Stomach (tissue), 9 donors: Measurements from ENCODE around the gene DNAH17. TPM values are rescaled to one million over a fixed set of nuclear protein-coding genes. Genes with fewer than 3 reads are reported as not detected.

Source experiments
- DNase-seq, 2 donors: peaks; one replicate each; pipeline versions ENCODE4 v3.0.0 to v3.0.0-alpha.2; 2013 to 2019
- H3K27ac ChIP-seq, 5 donors: fragments of 200-600 bp in 4 of 5; sonication (generic) in 4 of 5; one replicate each; pipeline ENCODE4 v1.5.1; 2013 to 2019; ENCODE audit warnings: mild to moderate bottlenecking in 1 of 5, moderate library complexity in 1 of 5
- H3K27me3 ChIP-seq, 3 donors: fragments of 200-600 bp; sonication (generic); one replicate each; pipeline ENCODE4 v1.5.1; 2017 to 2019; ENCODE audit warnings: mixed run types in 1 of 3
- H3K36me3 ChIP-seq, 4 donors: fragments of 200-600 bp; sonication (generic); 1 replicate in 3 of 4; 2 replicates in 1 of 4; pipeline ENCODE4 v1.5.1; 2016 to 2019
- H3K4me1 ChIP-seq, 4 donors: fragments of 200-600 bp; sonication (generic); one replicate each; pipeline ENCODE4 v1.5.1; 2016 to 2019
- H3K4me3 ChIP-seq, 4 donors: fragments of 200-600 bp; sonication (generic) in 3 of 4; one replicate each; pipeline ENCODE4 v1.5.1; 2016 to 2019; ENCODE audit warnings: mild to moderate bottlenecking in 1 of 4
- H3K9me3 ChIP-seq, 4 donors: fragments of 200-600 bp; sonication (generic); one replicate each; pipeline ENCODE4 v1.5.1; 2016 to 2019
- CTCF ChIP-seq, 7 experiments: fragments of 450-650 bp in 4 of 7; fragments of 200-600 bp in 3 of 7; sonication (generic) in 3 of 7; IDR thresholded peaks; one replicate each; pipeline ENCODE4 v1.5.1; 2016 to 2019; ENCODE audit warnings: antibody characterized with exemption in 7 of 7, control low read depth in 2 of 7, mild to moderate bottlenecking in 1 of 7
- EP300 ChIP-seq: sonication (generic); formaldehyde crosslinking; IDR thresholded peaks from one replicate; pipeline ENCODE4 v1.6.1; 2017; ENCODE audit warnings: antibody characterized with exemption
- POLR2A ChIP-seq, 4 donors: fragments of 450-650 bp; IDR thresholded peaks; one replicate each; pipeline ENCODE4 v1.6.1; 2016; ENCODE audit warnings: antibody characterized with exemption in 4 of 4, control low read depth in 2 of 4, mild to moderate bottlenecking in 1 of 4, moderate library complexity in 1 of 4
- POLR2AphosphoS5 ChIP-seq, 3 donors: sonication (generic); formaldehyde crosslinking; IDR thresholded peaks; one replicate each; pipeline ENCODE4 v1.6.1; 2016; ENCODE audit warnings: antibody characterized with exemption in 3 of 3
- WGBS, 5 donors: extraction: QIAGEN DNeasy Blood & Tissue Kit in 3 of 5; methylation state at CpG; one replicate each; pipeline versions ENCODE4 v1.1.5 to v1.1.7; 2013 to 2018; 5-methylcytosine and 5-hydroxymethylcytosine counted together
- intact Hi-C: fragments of 100-400 bp; cut with DNase I; formaldehyde crosslinking; loops from one replicate; pipeline ENCODE4 v1.15.1; 2023; ENCODE audit warnings: low total_unique reads
- polyA plus RNA-seq, 3 donors: library from polyadenylated mRNA; stranded (reverse); fragments of 200-250 nt; gene quantifications; one replicate each; pipeline ENCODE4 v1.2.3, GENCODE V29; 2013
- total RNA-seq, 5 donors: library from RNA; depleted of rRNA; stranded (reverse); fragments of >200 nt; gene quantifications; one replicate each; pipeline versions ENCODE4 v1.1.0 to v1.2.3, GENCODE V29; 2014 to 2016
- donor health status: healthy with polysubstance abuse.
- donor health status: Bipolar disorder and iron deficiency.
- donor health status: healthy.

DNAH17 gene
- total and polyA plus RNA-seq, 8 donors: 0.03 to 2.4 (median 0.45) TPM; not detected in 5

GRCh38 chr17:78529871-78530670 lies 47.1 kb downstream of the DNAH17 start:
- Histone ChIP-seq H3K9me3 (no peaks in the 10 kb centered on the region), H3K4me1 (peaks cover 0 to 9% (median 3%) of the 10 kb centered on the region in 4 donors), H3K27ac (no peak overlapping the region), H3K27me3 (peaks cover 0 to 4% (median 0%) of the 10 kb centered on the region in 3 donors), H3K36me3 (no peaks in the 10 kb centered on the region), H3K4me3 (no peak overlapping the region)
- 66 to 88% (median 73%) methylated on average over 23 to 29 of the region's 29 CpGs for WGBS, 5 donors
- peak; percentile 40 to 59 for DNase-seq
- TF ChIP-seq CTCF (IDR thresholded peaks at IDR 0.05) (no peak), EP300 (no peak), POLR2A (IDR thresholded peaks at IDR 0.05) (no peak), POLR2AphosphoS5 (IDR thresholded peaks at IDR 0.05) (no peak)
- intact Hi-C loops: no loop called here

DNA sequence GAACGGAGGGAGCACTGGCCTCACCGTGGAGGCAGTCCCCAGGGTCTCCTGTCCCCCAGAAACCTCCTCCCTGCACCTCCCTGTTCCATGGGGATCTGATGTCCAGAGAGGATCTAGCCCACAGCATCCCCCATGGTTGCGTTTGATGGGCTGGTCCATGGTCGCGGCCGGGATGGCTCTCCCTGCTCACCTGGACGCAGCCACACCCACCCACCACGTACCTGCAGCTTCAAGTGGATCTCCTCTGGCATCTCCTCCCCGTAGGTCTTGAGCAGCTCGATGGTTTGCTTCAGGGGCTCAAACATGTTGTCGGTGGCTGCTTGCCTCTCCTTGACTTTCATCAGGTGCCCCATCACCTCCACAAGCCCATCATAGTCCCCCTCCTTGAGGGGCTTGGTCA lies 47.9 kb downstream of the DNAH17 start:
- Histone ChIP-seq H3K27ac (no peak overlapping the region), H3K36me3 (no peaks in the 10 kb centered on the region), H3K27me3 (peaks cover 0 to 4% (median 0%) of the 10 kb centered on the region in 3 donors), H3K9me3 (no peaks in the 10 kb centered on the region), H3K4me3 (no peak overlapping the region), H3K4me1 (peaks cover 0 to 4% (median 0%) of the 10 kb centered on the region in 4 donors)
- no peak for DNase-seq
- intact Hi-C loops: no loop called here
- no peak for TF ChIP-seq POLR2AphosphoS5 (IDR thresholded peaks at IDR 0.05)
- TF ChIP-seq CTCF (IDR thresholded peaks at IDR 0.05): no peak
- no peak for TF ChIP-seq EP300
- no peak for TF ChIP-seq POLR2A (IDR thresholded peaks at IDR 0.05)
- 83 to 90% (median 87%) methylated on average over 9 to 11 of the region's 11 CpGs for WGBS, 5 donors

GRCh38 chr17:78528541-78528940 lies 48.7 kb downstream of the DNAH17 start:
- DNase-seq: peak in 1 of 2 donors; percentile 72
- WGBS, 5 donors: 25 to 52% (median 27%) methylated on average over 7 to 10 of the region's 10 CpGs
- H3K27ac ChIP-seq: no peak overlapping the region
- H3K4me1 ChIP-seq: peaks cover 0 to 4% (median 0%) of the 10 kb centered on the region in 4 donors
- TF ChIP-seq EP300: no peak
- no peak for TF ChIP-seq POLR2A (IDR thresholded peaks at IDR 0.05)
- TF ChIP-seq CTCF (IDR thresholded peaks at IDR 0.05): no peak
- no peak for TF ChIP-seq POLR2AphosphoS5 (IDR thresholded peaks at IDR 0.05)
- intact Hi-C loops: no loop called here
- H3K27me3 ChIP-seq: peaks cover 0 to 4% (median 0%) of the 10 kb centered on the region in 3 donors
- H3K36me3 ChIP-seq: no peaks in the 10 kb centered on the region
- H3K9me3 ChIP-seq: no peaks in the 10 kb centered on the region
- H3K4me3 ChIP-seq: no peak overlapping the region

DNA sequence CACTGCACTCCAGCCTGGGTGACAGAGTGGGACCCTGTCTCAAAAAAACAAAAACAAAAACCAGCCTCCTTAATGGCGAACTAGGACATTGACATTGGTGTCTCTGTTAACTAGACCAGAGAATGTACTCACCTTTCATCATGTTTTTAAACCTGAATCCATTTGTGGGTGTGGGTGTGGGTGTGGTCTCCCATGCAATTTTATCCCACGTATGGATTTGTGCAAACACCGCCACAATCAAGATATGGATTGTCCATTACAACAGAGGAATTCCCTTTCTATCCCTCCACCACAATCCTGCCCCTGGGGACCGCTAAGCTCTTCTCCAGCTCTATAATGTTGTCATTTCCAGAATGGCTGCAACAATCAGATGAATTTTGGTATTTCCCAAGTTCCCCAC lies 49.9 kb downstream of the DNAH17 start:
- 68 to 79% (median 71%) methylated on average over 4 of the region's 4 CpGs for whole genome bisulfite sequencing, 5 donors
- Histone ChIP-seq H3K36me3 (no peaks in the 10 kb centered on the region), H3K4me1 (peaks cover 0 to 4% (median 0%) of the 10 kb centered on the region in 4 donors), H3K27ac (no peak overlapping the region), H3K27me3 (peaks cover 0 to 4% (median 0%) of the 10 kb centered on the region in 3 donors), H3K9me3 (no peaks in the 10 kb centered on the region), H3K4me3 (no peak overlapping the region)
- intact Hi-C loops: no loop called here
- TF ChIP-seq POLR2AphosphoS5 (IDR thresholded peaks at IDR 0.05): no peak
- TF ChIP-seq POLR2A (IDR thresholded peaks at IDR 0.05): no peak
- TF ChIP-seq EP300: no peak
- no peak for DNase-seq
